ENCODE results near the gene HSPA1A. TPM values are rescaled to one million over a fixed set of nuclear protein-coding genes. Genes with fewer than 3 reads are reported as not detected.

The HSPA1A gene
- polyA plus RNA-seq (ENCODE audit: insufficient read length) = 72.3 TPM
- long read RNA-seq, donor 1, transcript HSPA1A-201 (1 exons, 2,483 nt) = major isoform, 107 of 107 reads
- long read RNA-seq, donor 1, partial matches to known transcripts = 0 of 107 reads
- long read RNA-seq, donor 1, other reads (novel, unspliced or antisense) = 0 of 107 reads
- long read RNA-seq, donor 2, transcript HSPA1A-201 (1 exons, 2,483 nt) = major isoform, 77 of 77 reads
- long read RNA-seq, donor 2, partial matches to known transcripts = 0 of 77 reads
- long read RNA-seq, donor 2, other reads (novel, unspliced or antisense) = 0 of 77 reads
- long read RNA-seq, donor 3, transcript HSPA1A-201 (1 exons, 2,483 nt) = major isoform, 40 of 40 reads
- long read RNA-seq, donor 3, partial matches to known transcripts = 0 of 40 reads
- long read RNA-seq, donor 3, other reads (novel, unspliced or antisense) = 0 of 40 reads
- long read RNA-seq, donor 4, transcript HSPA1A-201 (1 exons, 2,483 nt) = major isoform, 11 of 11 reads
- long read RNA-seq, donor 4, partial matches to known transcripts = 0 of 11 reads
- long read RNA-seq, donor 4, other reads (novel, unspliced or antisense) = 0 of 11 reads
- long read RNA-seq, donor 5, transcript HSPA1A-201 (1 exons, 2,483 nt) = major isoform, 52 of 52 reads
- long read RNA-seq, donor 5, partial matches to known transcripts = 0 of 52 reads
- long read RNA-seq, donor 5, other reads (novel, unspliced or antisense) = 0 of 52 reads
- long read RNA-seq, donor 6, transcript HSPA1A-201 (1 exons, 2,483 nt) = major isoform, 75 of 75 reads
- long read RNA-seq, donor 6, partial matches to known transcripts = 0 of 75 reads
- long read RNA-seq, donor 6, other reads (novel, unspliced or antisense) = 0 of 75 reads
- long read RNA-seq, donor 7, transcript HSPA1A-201 (1 exons, 2,483 nt) = major isoform, 84 of 84 reads
- long read RNA-seq, donor 7, partial matches to known transcripts = 0 of 84 reads
- long read RNA-seq, donor 7, other reads (novel, unspliced or antisense) = 0 of 84 reads
- long read RNA-seq, donor 8, transcript HSPA1A-201 (1 exons, 2,483 nt) = major isoform, 46 of 46 reads
- long read RNA-seq, donor 8, partial matches to known transcripts = 0 of 46 reads
- long read RNA-seq, donor 8, other reads (novel, unspliced or antisense) = 0 of 46 reads

- DNase-seq = peak; percentile 97
These were observed at the start of gene HSPA1A, which contains the start of gene HSPA1L for GRCh38 chr6:31815025-31815838. Gene HSPA1A, plus strand, starts transcription at chr6:31815543. Its CDS starts 214 bp downstream, at chr6:31815757. Gene HSPA1L, minus strand, starts transcription at chr6:31815283. Its CDS starts 3,311 bp downstream, at chr6:31811972.

GRCh38 chr6:31765559-31765909 lies 49.8 kb upstream of the HSPA1A start:
- DNase-seq = no peak

- peak; percentile 34 for DNase-seq
These were observed 49.2 kb upstream of the HSPA1A start for GRCh38 chr6:31765910-31766794.

GRCh38 chr6:31767096-31767645 lies 48.2 kb upstream of the HSPA1A start:
- no peak for DNase-seq

- DNase-seq = no peak
These were observed 46.7 kb upstream of the HSPA1A start for GRCh38 chr6:31768363-31769257.

DNA sequence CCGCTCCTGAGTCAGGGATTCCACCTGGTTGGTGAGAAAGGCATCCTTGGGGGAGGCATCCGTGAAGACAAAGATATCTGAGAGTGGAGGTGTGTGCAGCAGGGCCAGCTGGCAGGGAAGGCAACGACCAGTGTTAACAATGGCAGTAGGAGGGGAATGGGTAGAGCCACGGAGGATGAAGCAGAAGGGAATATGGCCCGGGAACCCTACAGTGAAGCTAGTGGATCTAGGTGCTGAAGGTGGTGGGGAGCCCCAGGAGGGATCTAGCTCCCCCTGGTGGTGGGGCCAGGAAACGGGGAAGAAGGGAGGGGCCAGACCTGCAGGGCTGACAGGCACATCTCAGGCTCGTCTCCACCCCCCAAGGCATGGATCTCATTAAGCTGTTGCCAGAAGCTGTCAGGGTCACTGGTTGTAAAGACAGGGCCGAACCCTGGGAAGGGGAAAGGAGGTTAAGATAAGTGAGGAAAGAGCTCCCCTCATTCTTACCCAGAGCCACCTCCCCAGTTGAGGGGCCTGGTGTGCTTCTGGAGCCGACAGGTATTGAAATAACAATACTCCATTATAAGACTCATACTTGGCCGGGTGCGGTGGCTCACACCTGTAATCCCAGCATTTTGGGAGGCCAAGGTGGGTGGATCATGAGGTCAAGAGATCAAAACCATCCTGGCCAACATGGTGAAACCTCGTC lies 45.5 kb upstream of the HSPA1A start:
- DNase-seq = no peak

GRCh38 chr6:31770860-31771259 lies 44.5 kb upstream of the HSPA1A start:
- DNase-seq = no peak

DNA sequence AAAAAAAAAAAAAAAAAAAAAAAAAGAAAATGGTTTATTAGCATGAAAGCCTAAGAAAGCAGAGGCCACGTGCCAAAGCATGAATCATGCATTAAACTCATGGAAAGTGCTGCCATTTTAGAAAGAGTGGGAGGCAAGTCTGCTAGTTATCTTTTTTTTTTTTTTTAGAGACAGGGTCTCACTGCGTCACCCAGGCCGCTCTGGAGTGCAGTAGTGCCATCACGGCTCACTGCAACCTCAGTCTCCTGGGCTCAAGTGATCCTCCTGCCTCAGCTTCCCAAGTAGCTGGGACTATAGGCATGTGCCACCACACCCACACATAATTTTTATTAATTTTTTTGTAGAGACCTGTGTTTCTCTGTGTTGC lies 43.4 kb upstream of the HSPA1A start:
- no peak for DNase-seq

- no peak for DNase-seq
These were observed 40.2 kb upstream of the HSPA1A start for GRCh38 chr6:31775184-31775583.

GRCh38 chr6:31775633-31776484 lies 39.5 kb upstream of the HSPA1A start:
- DNase-seq = no peak

DNA sequence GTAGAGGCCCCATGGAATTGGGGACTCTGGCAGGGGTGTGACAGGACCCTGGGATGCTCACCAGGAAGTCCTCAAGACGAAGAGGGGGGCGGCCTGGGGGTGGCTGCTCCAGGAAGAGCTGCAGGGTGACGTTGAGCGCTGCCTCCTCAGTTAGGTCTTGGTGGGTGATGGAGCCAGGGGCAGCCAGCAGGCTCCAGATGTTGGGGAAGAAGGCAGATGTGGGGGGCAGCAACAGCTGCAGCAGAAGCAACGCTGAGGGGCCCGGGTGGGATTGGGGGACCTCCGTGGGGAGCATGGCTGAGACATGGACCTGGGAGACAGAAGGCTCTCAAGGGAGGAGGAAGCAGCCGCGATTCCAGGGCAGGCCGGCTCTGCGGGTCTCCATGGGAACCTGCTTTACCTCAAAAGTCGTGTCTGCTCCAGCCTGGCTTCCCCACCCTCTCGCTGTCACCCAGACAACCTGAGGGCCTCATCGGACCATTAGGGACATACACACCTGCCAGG lies 38.8 kb upstream of the HSPA1A start:
- no peak for DNase-seq

- DNase-seq = peak; percentile 86
These were observed 38.2 kb upstream of the HSPA1A start, which contains the start of gene VWA7 for GRCh38 chr6:31776989-31777666. Gene VWA7, minus strand, starts transcription at chr6:31777328. Its CDS starts 549 bp downstream, at chr6:31776779.

DNA sequence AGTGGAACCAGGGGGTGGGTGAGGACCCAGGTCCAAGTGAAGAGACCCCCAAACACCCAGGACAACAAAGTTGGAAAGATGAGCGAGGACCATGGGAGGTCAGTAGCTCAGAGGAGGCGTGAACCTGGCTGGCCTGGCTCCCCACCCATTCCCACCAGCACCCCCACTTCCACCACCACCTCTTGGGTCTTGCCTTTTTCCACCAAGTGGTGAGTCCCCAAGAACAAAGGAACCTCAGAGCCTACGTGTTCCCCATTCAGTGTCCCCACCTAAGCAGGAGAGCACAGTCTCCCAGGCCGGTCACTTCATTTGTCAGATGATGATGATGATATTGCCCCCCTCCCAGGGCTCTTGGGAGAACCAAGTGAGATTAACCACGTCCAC lies 37.7 kb upstream of the HSPA1A start:
- DNase-seq = no peak

GRCh38 chr6:31778193-31778592 lies 37.1 kb upstream of the HSPA1A start:
- no peak for DNase-seq

- no peak for DNase-seq
These were observed 36.1 kb upstream of the HSPA1A start for GRCh38 chr6:31778999-31779885.

DNA sequence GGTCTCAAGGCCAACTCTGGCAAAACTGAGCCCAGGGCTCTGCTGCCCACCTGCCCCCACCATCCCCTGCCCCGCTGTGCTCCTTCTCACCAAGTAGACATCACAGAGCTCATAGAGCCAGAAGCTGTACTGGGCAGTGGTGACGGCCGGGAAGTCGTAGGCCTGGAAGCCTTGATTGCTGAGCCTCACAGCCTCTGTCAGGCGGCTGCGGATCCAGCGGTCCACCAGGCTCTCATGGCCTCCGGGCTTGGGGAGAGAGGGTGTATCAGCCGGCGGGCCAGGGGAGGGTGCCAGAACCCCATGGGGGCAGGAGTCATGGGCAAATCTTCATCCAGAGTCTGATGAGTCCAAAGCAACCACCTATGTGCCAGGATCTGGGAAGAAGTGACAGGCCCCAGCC lies 35.4 kb upstream of the HSPA1A start:
- DNase-seq = no peak

All from left kidney (tissue), 8 donors.